ENCODE measurements around the gene PALLD.

GRCh38 chr4:168805341-168805740 is 308.5 kb downstream of the PALLD start:
- no peak for TF ChIP-seq CTCF (IDR thresholded peaks at IDR 0.05)
- no peak for TF ChIP-seq POLR2A (IDR thresholded peaks at IDR 0.05)
